PC-9 (cell line): ENCODE results near the gene FAM163B.

Experiments used
- EZH2 ChIP-seq: fragments of 200-600 bp; sonication (generic); IDR thresholded peaks from 2 replicates; pipeline ENCODE4 v1.8.0; 2017; ENCODE audit warnings: antibody characterized with exemption, low read depth
- TF ChIP-seq, protein P1 (sequence below): fragments of 200-600 bp; sonication (generic); conservative IDR thresholded peaks from 2 replicates; pipeline ENCODE4 v1.6.1; 2017; ENCODE audit warnings: mixed run types, antibody characterized with exemption, mild to moderate bottlenecking, moderate library complexity

DNA sequence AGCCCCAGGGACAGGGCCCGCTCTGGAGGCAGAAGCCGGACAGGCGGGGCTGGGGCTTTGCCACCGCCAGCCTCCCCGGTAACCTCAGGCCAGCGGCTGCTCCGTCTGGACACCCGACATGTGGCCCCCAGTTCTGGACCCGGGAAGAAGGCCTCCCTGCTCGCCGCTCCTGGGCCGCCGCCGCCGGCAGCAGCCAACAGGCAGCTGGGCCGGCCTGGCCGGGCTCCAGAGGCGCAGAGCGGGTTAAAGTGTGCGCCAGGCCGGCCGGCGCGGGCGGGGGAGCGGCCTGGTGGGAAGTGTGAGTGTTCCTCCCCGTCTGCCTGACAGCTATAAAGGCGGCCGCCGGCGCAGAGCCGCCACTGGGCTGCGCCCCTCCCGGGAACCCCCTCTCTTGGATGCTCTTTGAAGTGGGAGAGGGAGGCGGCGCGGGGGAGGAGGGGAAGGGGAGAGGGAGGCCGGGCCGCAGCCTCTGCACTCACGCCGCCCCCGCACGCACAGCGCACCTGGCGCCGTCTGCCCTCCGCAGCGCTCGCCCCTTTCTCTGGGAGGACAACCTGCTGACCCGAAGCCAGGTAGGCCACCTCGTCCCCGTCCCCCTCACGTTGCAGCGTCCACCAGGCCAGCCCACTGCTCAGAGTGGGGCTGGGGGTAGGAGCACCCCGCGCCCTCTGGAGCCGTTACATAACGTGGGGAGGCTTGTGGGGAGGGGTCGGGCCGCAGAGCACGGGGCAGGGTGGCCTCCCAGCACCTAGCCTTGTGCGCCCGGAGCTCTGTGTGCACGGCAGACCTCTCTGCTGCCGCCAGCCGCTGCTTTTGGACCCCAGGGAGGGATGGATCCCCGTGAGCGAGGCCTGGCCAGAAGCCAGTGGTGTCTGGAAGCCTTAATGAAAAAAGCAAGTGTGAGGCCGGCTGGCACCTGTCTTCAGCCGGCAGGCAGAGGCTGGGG, 74.6 kb downstream of the FAM163B start, which contains the start of gene ADAMTSL2:
- TF ChIP-seq, protein P1, sequence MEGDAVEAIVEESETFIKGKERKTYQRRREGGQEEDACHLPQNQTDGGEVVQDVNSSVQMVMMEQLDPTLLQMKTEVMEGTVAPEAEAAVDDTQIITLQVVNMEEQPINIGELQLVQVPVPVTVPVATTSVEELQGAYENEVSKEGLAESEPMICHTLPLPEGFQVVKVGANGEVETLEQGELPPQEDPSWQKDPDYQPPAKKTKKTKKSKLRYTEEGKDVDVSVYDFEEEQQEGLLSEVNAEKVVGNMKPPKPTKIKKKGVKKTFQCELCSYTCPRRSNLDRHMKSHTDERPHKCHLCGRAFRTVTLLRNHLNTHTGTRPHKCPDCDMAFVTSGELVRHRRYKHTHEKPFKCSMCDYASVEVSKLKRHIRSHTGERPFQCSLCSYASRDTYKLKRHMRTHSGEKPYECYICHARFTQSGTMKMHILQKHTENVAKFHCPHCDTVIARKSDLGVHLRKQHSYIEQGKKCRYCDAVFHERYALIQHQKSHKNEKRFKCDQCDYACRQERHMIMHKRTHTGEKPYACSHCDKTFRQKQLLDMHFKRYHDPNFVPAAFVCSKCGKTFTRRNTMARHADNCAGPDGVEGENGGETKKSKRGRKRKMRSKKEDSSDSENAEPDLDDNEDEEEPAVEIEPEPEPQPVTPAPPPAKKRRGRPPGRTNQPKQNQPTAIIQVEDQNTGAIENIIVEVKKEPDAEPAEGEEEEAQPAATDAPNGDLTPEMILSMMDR = no peak
- no peak for TF ChIP-seq EZH2
